ENCODE measurements around the gene C7orf57.

GRCh38 chr7:48078470-48078869 is 43.1 kb downstream of the C7orf57 start:
- no peak for TF ChIP-seq POLR2AphosphoS5 (IDR thresholded peaks at IDR 0.05; ENCODE audit: low read depth, low read length)
- no peak for TF ChIP-seq POLR2A (IDR thresholded peaks at IDR 0.05; ENCODE audit: low read depth, low read length)

Data from GM12891 (cell line).